ENCODE results near the gene OR3A3. TPM values are rescaled to one million over a fixed set of nuclear protein-coding genes. Genes with fewer than 3 reads are reported as not detected.
"Not testable (repeated sequence)": the region's sequence is repeated elsewhere in the genome, so short reads cannot be mapped to it uniquely, and the experiment has no call there.

Gene OR3A3
- total RNA-seq, 2 donors from 2014 or later: not detected

- no peak for TF ChIP-seq CTCF (IDR thresholded peaks at IDR 0.05)
- Histone ChIP-seq H3K27me3 (no peaks in the 10 kb centered on the region), H3K36me3 (no peaks in the 10 kb centered on the region), H3K9me3 (no peaks in the 10 kb centered on the region), H3K4me1 (no peaks in the 10 kb centered on the region), H3K27ac (no peak overlapping the region), H3K4me3 (no peak overlapping the region), H3K9ac (ENCODE audit: low read depth in 2 of 2, low read length in 2 of 2) (no peak overlapping the region)
- DNase-seq: no peak
- intact Hi-C loops (cut with DNase I): no loop called here
Observed at GRCh38 chr17:3418222-3418621, 7.1 kb downstream of the OR3A3 start.

- H3K4me1 ChIP-seq; H3K9me3 ChIP-seq; H3K36me3 ChIP-seq; H3K9ac ChIP-seq (ENCODE audit: low read depth in 2 of 2, low read length in 2 of 2); DNase-seq; H3K27me3 ChIP-seq; H3K27ac ChIP-seq; H3K4me3 ChIP-seq; intact Hi-C loops (cut with DNase I): not testable (repeated sequence)
Observed at GRCh38 chr17:3433215-3433614, 22.0 kb downstream of the OR3A3 start.

GRCh38 chr17:3433741-3434140, 22.6 kb downstream of the OR3A3 start, which contains the start of gene OR1E2:
Gene OR1E2, minus strand, starts transcription at chr17:3433841. Its CDS starts 0 bp downstream, at chr17:3433841.
- H3K9ac ChIP-seq (ENCODE audit: low read depth in 2 of 2, low read length in 2 of 2): no peak within 1 kb of the TSS
- H3K36me3 ChIP-seq: no peaks in the 10 kb centered on the region
- intact Hi-C loops (cut with DNase I): no loop called here
- no peak for DNase-seq
- no peak for TF ChIP-seq CTCF (IDR thresholded peaks at IDR 0.05)
- H3K4me1 ChIP-seq: no peaks in the 10 kb centered on the region
- H3K9me3 ChIP-seq: no peaks in the 10 kb centered on the region
- H3K4me3 ChIP-seq: no peak within 1 kb of the TSS
- no peak within 1 kb of the TSS for H3K27ac ChIP-seq
- no peaks in the 10 kb centered on the region for H3K27me3 ChIP-seq

GRCh38 chr17:3438368-3438767, 27.2 kb downstream of the OR3A3 start:
- no peak for TF ChIP-seq CTCF (IDR thresholded peaks at IDR 0.05)
- intact Hi-C loops (cut with DNase I): no loop called here

GRCh38 chr17:3440451-3440850, 29.3 kb downstream of the OR3A3 start:
- H3K36me3 ChIP-seq: no peaks in the 10 kb centered on the region
- no peak overlapping the region for H3K4me3 ChIP-seq
- no peaks in the 10 kb centered on the region for H3K4me1 ChIP-seq
- DNase-seq: no peak
- no peak for TF ChIP-seq CTCF (IDR thresholded peaks at IDR 0.05)
- no peak overlapping the region for H3K27ac ChIP-seq
- no peaks in the 10 kb centered on the region for H3K27me3 ChIP-seq
- no peaks in the 10 kb centered on the region for H3K9me3 ChIP-seq
- H3K9ac ChIP-seq (ENCODE audit: low read depth in 2 of 2, low read length in 2 of 2): no peak overlapping the region
- intact Hi-C loops (cut with DNase I): no loop called here

More at GRCh38 chr17:3438368-3438767, 27.2 kb downstream of the OR3A3 start:
- Histone ChIP-seq H3K9ac (ENCODE audit: low read depth in 2 of 2, low read length in 2 of 2) (no peak overlapping the region), H3K9me3 (no peaks in the 10 kb centered on the region), H3K4me1 (no peaks in the 10 kb centered on the region), H3K4me3 (no peak overlapping the region), H3K36me3 (no peaks in the 10 kb centered on the region), H3K27me3 (no peaks in the 10 kb centered on the region), H3K27ac (no peak overlapping the region)
- DNase-seq: no peak

GRCh38 chr17:3447625-3448024, 36.5 kb downstream of the OR3A3 start:
- H3K27ac ChIP-seq: peak overlapping the region; percentile 2
- intact Hi-C loops (cut with DNase I): no loop called here
- no peaks in the 10 kb centered on the region for H3K27me3 ChIP-seq
- no peak overlapping the region for H3K9ac ChIP-seq (ENCODE audit: low read depth in 2 of 2, low read length in 2 of 2)
- no peaks in the 10 kb centered on the region for H3K4me1 ChIP-seq
- TF ChIP-seq CTCF (IDR thresholded peaks at IDR 0.05): no peak
- DNase-seq: no peak
- no peaks in the 10 kb centered on the region for H3K9me3 ChIP-seq
- H3K4me3 ChIP-seq: no peak overlapping the region
- no peaks in the 10 kb centered on the region for H3K36me3 ChIP-seq

All from colonic mucosa (tissue), 4 donors.